Upper lobe of right lung (tissue), 1 donor: ENCODE measurements around the gene UBE2S. TPM values are rescaled to one million over a fixed set of nuclear protein-coding genes. Genes with fewer than 3 reads are reported as not detected.
A peak's percentile ranks its signal among the peaks of the same experiment; 100 is the strongest.

Source experiments
- ATAC-seq: fragments of 200-7000 bp; cut with Tn5 transposase; one replicate; pipeline ENCODE4 v1.9.1; 2020; ENCODE audit warnings: mild to moderate bottlenecking, moderate library complexity
- DNase-seq: peaks from one replicate; pipeline ENCODE4 v3.0.0-alpha.2; 2020
- H3K27ac ChIP-seq: fragments of 200-600 bp; one replicate; pipeline ENCODE4 v1.8.0; 2022
- H3K27me3 ChIP-seq: fragments of 200-600 bp; one replicate; pipeline ENCODE4 v1.8.0; 2022; ENCODE audit warnings: mild to moderate bottlenecking
- H3K36me3 ChIP-seq: fragments of 200-600 bp; one replicate; pipeline ENCODE4 v1.8.0; 2022
- H3K4me1 ChIP-seq: fragments of 200-600 bp; one replicate; pipeline ENCODE4 v1.8.0; 2022
- H3K4me3 ChIP-seq: fragments of 200-600 bp; one replicate; pipeline ENCODE4 v1.8.0; 2022; ENCODE audit warnings: mild to moderate bottlenecking
- H3K9me3 ChIP-seq: fragments of 200-600 bp; one replicate; pipeline ENCODE4 v1.8.0; 2022
- intact Hi-C: fragments of 100-400 bp; cut with DNase I; formaldehyde crosslinking; loops from one replicate; pipeline ENCODE4 v1.11.0; 2022
- total RNA-seq: library from RNA; stranded (reverse); fragmentation: NEBNext Ultra II Directional; extraction: Animal tissue kit (Norgen Biotek cat#: 25700); gene quantifications from one replicate; pipeline ENCODE4 v1.2.1, GENCODE V29; 2021
- TF ChIP-seq, protein P1 (sequence below): fragments of 200-600 bp; IDR thresholded peaks from one replicate; pipeline ENCODE4 v1.8.0; 2022; ENCODE audit warnings: antibody characterized with exemption
- donor health status: DM: no; HTN: yes; CAD: no; lungs with severe emphysema.

UBE2S gene
- total RNA-seq, 1 donor from 2014 or later: 19.5 TPM

DNA sequence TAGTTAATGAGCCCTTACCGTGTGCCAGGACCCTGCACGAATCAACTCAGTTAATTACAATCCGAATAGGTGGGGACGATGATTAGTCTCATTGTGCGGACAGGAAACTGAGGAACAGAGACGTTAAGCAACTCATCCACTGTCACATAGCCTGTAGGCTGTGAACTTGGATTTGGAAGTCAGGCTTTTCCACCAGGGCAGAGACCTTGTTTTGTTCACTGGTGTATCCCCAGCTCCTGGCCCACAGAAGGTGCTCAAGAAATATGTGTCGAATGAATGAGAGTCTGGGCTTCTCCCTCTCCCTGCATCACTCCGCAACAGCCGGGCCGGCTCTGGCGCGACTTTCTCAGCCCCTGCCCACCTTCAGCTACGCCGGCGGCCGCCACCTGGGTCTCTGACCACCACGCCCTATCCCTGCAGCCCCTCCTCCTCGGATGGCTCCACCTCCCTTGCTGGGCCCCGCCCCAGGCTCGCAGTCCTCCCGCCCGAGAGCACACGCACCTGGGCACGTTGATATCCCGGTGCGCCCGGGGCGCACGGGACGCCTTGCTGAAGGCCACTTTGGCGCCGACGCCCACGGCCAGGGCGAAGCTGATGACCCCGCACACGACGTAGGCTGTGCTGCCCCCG lies 34.2 kb upstream of the UBE2S start:
- Histone ChIP-seq H3K27me3 (peaks cover 56% of the 10 kb centered on the region), H3K4me3 (no peak overlapping the region), H3K36me3 (no peaks in the 10 kb centered on the region), H3K27ac (no peak overlapping the region), H3K9me3 (no peaks in the 10 kb centered on the region), H3K4me1 (peaks cover 3% of the 10 kb centered on the region)
- intact Hi-C loops: no loop called here
- DNase-seq: no peak
- ATAC-seq: no peak
- TF ChIP-seq, protein P1, sequence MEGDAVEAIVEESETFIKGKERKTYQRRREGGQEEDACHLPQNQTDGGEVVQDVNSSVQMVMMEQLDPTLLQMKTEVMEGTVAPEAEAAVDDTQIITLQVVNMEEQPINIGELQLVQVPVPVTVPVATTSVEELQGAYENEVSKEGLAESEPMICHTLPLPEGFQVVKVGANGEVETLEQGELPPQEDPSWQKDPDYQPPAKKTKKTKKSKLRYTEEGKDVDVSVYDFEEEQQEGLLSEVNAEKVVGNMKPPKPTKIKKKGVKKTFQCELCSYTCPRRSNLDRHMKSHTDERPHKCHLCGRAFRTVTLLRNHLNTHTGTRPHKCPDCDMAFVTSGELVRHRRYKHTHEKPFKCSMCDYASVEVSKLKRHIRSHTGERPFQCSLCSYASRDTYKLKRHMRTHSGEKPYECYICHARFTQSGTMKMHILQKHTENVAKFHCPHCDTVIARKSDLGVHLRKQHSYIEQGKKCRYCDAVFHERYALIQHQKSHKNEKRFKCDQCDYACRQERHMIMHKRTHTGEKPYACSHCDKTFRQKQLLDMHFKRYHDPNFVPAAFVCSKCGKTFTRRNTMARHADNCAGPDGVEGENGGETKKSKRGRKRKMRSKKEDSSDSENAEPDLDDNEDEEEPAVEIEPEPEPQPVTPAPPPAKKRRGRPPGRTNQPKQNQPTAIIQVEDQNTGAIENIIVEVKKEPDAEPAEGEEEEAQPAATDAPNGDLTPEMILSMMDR: no peak

DNA sequence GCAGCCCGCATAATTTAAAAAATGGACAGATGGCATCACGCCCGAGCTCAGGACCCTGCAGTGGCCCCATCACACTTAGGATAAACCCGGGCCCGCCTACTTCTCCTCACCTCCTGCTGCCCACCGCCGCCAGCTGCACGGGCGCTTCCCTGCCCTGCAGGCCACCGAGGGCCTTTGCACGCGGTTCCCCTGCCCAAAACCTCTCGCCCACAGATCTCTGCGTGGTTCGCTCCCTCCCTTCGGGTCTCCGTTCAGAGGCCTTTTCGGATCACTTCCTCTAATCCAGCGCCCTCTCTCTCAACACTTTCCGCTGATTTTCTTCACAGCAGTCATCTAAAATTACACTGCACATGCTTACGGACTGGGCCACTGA lies 33.7 kb upstream of the UBE2S start:
- H3K9me3 ChIP-seq: no peaks in the 10 kb centered on the region
- ATAC-seq (no peak), DNase-seq (no peak)
- H3K27me3 ChIP-seq: peaks cover 56% of the 10 kb centered on the region
- H3K27ac ChIP-seq: no peak overlapping the region
- intact Hi-C loops: no loop called here
- no peaks in the 10 kb centered on the region for H3K36me3 ChIP-seq
- peaks cover 3% of the 10 kb centered on the region for H3K4me1 ChIP-seq
- H3K4me3 ChIP-seq: no peak overlapping the region
- TF ChIP-seq, protein P1: no peak

DNA sequence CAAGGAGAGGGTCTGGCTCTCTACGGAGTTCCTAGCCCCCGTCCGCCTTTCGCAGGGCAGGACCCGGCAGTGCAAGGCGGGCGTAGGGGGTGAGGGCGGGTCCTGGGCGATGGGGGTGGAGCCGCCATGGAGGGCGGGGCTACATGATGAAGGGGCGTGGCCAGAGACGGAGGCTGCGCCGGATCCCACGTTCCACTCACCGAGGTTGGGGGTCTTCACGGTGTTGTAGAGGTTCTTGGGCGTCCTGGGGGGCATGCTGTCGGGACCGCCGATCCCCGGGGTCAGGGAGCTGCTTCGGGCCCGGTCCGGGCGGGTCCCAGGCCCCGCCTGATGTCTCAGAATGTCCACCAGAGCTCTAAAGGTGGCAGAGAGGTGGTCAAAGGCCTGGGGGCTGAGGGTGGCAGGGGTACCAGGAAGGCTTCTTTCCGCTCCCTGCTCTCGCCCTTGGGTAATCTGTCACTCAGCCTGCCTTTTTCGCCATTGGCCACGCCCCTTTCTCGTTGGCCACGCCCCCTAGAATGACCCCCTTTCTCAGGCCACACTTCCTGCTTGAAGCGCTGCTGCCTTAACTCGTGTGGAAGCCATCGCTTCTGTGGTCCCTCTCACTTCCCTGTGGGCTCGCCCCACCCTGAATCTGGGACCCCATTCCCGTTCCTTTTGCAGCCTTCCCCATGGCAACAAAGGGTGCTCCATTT lies 33.0 kb upstream of the UBE2S start:
- intact Hi-C loops: no loop called here
- ATAC-seq: no peak
- DNase-seq: no peak
- Histone ChIP-seq H3K36me3 (no peaks in the 10 kb centered on the region), H3K9me3 (no peaks in the 10 kb centered on the region), H3K4me3 (no peak overlapping the region), H3K4me1 (peaks cover 3% of the 10 kb centered on the region), H3K27me3 (peaks cover 56% of the 10 kb centered on the region), H3K27ac (no peak overlapping the region)
- TF ChIP-seq, protein P1: no peak

DNA sequence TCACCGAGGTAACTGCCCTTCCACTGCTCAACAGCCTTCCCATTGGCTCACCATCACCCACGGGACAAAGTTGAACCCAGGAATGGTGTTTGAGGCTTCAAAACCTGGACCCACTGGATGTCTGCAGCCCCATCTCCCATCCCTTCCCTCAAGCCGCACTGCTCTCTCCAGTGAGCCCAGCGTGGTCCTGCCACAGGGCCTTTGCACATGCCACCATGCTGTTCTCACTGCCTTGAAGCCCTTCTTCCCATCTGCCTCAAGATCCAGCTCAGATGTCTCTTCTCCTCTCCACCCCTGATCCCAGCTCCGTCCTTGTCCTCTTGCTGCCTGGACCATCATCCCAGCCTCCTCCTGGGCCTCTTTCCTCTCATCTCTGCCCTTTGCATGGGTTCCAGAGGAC lies 31.5 kb upstream of the UBE2S start:
- intact Hi-C loops: no loop called here
- H3K27me3 ChIP-seq: peaks cover 42% of the 10 kb centered on the region
- TF ChIP-seq, protein P1: no peak
- H3K9me3 ChIP-seq: no peaks in the 10 kb centered on the region
- H3K36me3 ChIP-seq: no peaks in the 10 kb centered on the region
- peaks cover 3% of the 10 kb centered on the region for H3K4me1 ChIP-seq
- H3K27ac ChIP-seq: no peak overlapping the region
- ATAC-seq (no peak), DNase-seq (no peak)
- H3K4me3 ChIP-seq: no peak overlapping the region

DNA sequence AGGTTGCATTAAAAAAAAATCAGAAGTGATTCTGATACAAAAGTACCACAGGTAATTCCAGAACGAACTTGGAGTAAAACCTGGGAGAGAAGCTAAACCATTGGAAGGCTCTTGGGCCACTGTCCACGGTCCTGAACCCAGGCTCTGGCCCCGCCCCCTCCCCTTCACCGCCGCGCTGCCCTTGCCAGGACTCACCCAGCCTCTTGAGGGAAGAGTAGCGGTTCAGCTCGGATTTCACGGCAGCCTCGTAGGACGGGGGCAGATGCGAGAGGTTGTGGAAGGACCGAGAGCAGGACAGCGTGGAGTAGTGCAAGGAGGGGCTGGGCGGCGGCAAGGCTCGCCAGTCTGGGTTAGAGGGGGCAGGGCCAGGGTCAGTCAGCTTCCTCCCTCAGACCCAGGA lies 29.8 kb upstream of the UBE2S start:
- TF ChIP-seq, protein P1: no peak
- intact Hi-C loops: no loop called here
- H3K4me3 ChIP-seq: no peak overlapping the region
- no peaks in the 10 kb centered on the region for H3K9me3 ChIP-seq
- H3K4me1 ChIP-seq: peaks cover 3% of the 10 kb centered on the region
- DNase-seq: peak; percentile 83
- H3K36me3 ChIP-seq: no peaks in the 10 kb centered on the region
- peak; percentile 84 for ATAC-seq
- peaks cover 50% of the 10 kb centered on the region for H3K27me3 ChIP-seq
- H3K27ac ChIP-seq: no peak overlapping the region
